Epithelial cell of esophagus (primary cell): ENCODE results near the gene ARHGEF18.

ENCODE experiments used
- DNase-seq: peaks from one replicate; pipeline ENCODE4 v3.0.0; 2010; ENCODE audit warnings: low read depth
- H3K4me3 ChIP-seq: 2 replicates; pipeline ENCODE4 v1.5.1; 2011; ENCODE audit warnings: mild to moderate bottlenecking, low read length, control low read depth
- TF ChIP-seq, protein P1 (sequence below): IDR thresholded peaks from 2 replicates; pipeline ENCODE4 v1.5.1; 2011; ENCODE audit warnings: low read depth, mild to moderate bottlenecking, low read length, control low read depth, inconsistent platforms; ENCODE audit not compliant: insufficient read depth; ENCODE audit errors: missing control alignments

Gene ARHGEF18

DNA sequence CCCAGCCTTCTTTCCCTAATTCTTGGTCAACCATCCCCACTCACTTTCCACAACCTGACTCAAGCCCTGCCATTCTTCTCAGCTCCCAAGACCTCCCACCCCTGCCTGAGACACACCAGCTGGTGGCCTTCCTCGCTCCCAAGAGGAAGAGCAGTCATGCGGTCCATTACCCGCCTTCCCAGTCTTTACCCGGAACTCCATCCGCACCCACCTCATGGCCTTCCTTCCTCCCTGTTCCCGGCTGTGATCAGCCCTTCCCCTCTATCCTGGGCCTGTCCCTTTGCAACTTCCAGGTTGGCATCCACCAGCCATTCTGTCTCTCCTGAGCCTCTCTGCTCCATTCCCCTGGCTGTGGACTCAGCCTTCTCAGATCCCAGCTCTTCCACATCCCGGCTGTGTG lies 35.9 kb upstream of the ARHGEF18 start:
- no peak for DNase-seq
- no peak overlapping the region for H3K4me3 ChIP-seq
- TF ChIP-seq, protein P1, sequence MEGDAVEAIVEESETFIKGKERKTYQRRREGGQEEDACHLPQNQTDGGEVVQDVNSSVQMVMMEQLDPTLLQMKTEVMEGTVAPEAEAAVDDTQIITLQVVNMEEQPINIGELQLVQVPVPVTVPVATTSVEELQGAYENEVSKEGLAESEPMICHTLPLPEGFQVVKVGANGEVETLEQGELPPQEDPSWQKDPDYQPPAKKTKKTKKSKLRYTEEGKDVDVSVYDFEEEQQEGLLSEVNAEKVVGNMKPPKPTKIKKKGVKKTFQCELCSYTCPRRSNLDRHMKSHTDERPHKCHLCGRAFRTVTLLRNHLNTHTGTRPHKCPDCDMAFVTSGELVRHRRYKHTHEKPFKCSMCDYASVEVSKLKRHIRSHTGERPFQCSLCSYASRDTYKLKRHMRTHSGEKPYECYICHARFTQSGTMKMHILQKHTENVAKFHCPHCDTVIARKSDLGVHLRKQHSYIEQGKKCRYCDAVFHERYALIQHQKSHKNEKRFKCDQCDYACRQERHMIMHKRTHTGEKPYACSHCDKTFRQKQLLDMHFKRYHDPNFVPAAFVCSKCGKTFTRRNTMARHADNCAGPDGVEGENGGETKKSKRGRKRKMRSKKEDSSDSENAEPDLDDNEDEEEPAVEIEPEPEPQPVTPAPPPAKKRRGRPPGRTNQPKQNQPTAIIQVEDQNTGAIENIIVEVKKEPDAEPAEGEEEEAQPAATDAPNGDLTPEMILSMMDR: no peak

DNA sequence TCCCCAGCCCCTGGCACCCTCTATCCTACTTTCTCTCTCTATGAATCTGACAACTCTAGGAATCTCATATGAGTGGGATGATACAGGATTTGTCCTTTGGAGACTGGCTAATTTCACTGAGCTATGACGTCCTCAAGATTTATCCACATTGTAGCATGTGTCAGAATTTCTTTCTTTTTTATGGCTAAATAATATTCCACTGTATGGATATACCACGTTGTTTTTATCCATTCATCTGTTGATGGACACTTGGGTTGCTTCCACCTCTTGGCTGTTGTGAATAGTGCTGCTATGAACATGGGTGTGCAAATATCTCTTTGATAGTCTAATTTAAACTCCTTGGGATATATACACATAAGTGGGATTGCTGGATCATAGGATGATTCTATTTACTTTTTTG lies 30.6 kb upstream of the ARHGEF18 start:
- no peak for DNase-seq
- TF ChIP-seq, protein P1: no peak
- no peak overlapping the region for H3K4me3 ChIP-seq

GRCh38 chr19:7326105-7326877 lies 22.4 kb upstream of the ARHGEF18 start:
- no peak overlapping the region for H3K4me3 ChIP-seq
- DNase-seq: no peak
- TF ChIP-seq, protein P1: peak; percentile 5

DNA sequence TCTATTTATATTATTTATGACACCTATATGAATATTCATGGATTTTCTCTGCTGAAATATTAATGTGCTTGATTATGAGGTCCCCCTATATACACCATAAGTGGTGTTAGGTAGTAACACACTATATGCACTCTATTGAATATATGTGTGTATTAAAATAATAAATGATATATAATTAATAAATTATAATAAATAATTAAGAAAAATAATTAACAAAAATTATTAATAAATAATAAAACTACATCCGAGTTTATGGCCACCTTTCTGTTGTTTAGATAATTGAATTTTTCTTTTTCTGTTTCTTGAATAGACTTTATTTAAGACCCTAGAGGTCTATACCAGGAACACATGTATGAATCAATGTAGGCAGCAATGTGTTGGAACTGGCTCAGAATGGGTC lies 20.9 kb upstream of the ARHGEF18 start:
- no peak overlapping the region for H3K4me3 ChIP-seq
- TF ChIP-seq, protein P1: no peak

GRCh38 chr19:7328647-7329046 lies 20.1 kb upstream of the ARHGEF18 start:
- TF ChIP-seq, protein P1: no peak
- DNase-seq: no peak
- H3K4me3 ChIP-seq: no peak overlapping the region

More for the DNA sequence above, 20.9 kb upstream of the ARHGEF18 start:
- DNase-seq: no peak

DNA sequence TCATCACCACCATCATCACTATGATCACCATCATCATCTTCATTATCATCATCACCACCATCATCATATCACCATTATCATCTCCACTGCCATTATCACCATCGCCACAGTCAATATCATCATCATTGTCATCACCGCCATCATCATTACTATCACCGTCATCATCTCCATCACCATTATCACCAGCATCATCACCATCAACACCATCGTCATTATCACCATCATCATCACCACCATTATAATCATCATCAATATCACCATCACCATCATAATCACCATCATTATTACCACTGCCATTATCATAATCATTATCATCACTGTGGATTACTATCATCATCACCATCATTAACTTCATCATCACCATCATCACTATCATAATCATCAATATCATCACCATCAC lies 17.3 kb upstream of the ARHGEF18 start:
- no peak for DNase-seq
- no peak overlapping the region for H3K4me3 ChIP-seq
- TF ChIP-seq, protein P1: no peak
